RWPE2 (cell line): ENCODE data around the gene TMEM63B.
A peak's percentile ranks its signal among the peaks of the same experiment; 100 is the strongest.

Experiments used
- ATAC-seq: fragments of 200-7000 bp; cut with Tn5 transposase; 3 replicates; pipeline ENCODE4 v1.9.1; 2021; ENCODE audit warnings: low read depth
- DNase-seq: peaks from one replicate; pipeline ENCODE4 v3.0.0-alpha.2; 2020; ENCODE audit warnings: low spot score
- H3K27ac ChIP-seq: fragments of 450-650 bp; 2 replicates; pipeline ENCODE4 v1.5.1; 2017; ENCODE audit warnings: mild to moderate bottlenecking; ENCODE audit not compliant: poor library complexity, severe bottlenecking
- H3K27me3 ChIP-seq: fragments of 250-450 bp; sonication (Bioruptor Pico); 2 replicates; pipeline ENCODE4 v1.5.1; 2021; ENCODE audit warnings: mild to moderate bottlenecking, moderate library complexity; ENCODE audit not compliant: insufficient read depth, poor library complexity, severe bottlenecking
- H3K36me3 ChIP-seq: fragments of 250-450 bp; sonication (Bioruptor Pico); 2 replicates; pipeline ENCODE4 v1.5.1; 2020; ENCODE audit warnings: low read depth, mild to moderate bottlenecking, moderate library complexity
- H3K4me1 ChIP-seq: fragments of 250-450 bp; sonication (Bioruptor Pico); 2 replicates; pipeline ENCODE4 v1.5.1; 2021; ENCODE audit warnings: mild to moderate bottlenecking, moderate library complexity; ENCODE audit not compliant: insufficient read depth, poor library complexity, severe bottlenecking
- H3K4me3 ChIP-seq: fragments of 250-450 bp; sonication (Bioruptor Pico); 2 replicates; pipeline ENCODE4 v1.5.1; 2021; ENCODE audit warnings: mild to moderate bottlenecking, moderate library complexity; ENCODE audit not compliant: severe bottlenecking
- H3K9me3 ChIP-seq: fragments of 250-450 bp; sonication (Bioruptor Pico); 2 replicates; pipeline ENCODE4 v1.5.1; 2021; ENCODE audit warnings: mild to moderate bottlenecking, moderate library complexity; ENCODE audit not compliant: severe bottlenecking
- TF ChIP-seq, protein P1 (sequence below): fragments of 450-650 bp; IDR thresholded peaks from one replicate; pipeline ENCODE4 v1.5.1; 2017; ENCODE audit warnings: mild to moderate bottlenecking, moderate library complexity; ENCODE audit not compliant: poor library complexity, severe bottlenecking

Gene TMEM63B

DNA sequence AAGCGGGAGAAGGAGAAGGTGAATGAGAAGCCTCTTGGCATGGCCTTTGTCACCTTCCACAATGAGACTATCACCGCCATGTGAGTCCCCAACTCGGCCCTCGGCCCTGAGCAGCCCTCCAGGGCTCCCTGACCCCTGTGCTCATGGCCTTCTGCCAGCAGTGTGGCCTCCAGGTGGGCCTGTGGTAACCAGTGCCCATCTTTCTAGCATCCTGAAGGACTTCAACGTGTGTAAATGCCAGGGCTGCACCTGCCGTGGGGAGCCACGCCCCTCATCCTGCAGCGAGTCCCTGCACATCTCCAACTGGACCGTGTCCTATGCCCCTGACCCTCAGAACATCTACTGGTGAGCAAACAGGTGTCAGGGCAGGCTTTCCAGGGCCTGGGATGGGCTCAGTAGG is 21.0 kb downstream of the TMEM63B start:
- no peak overlapping the region for H3K4me3 ChIP-seq
- no peaks in the 10 kb centered on the region for H3K4me1 ChIP-seq
- no peaks in the 10 kb centered on the region for H3K9me3 ChIP-seq
- H3K27ac ChIP-seq = no peak overlapping the region
- TF ChIP-seq, protein P1, sequence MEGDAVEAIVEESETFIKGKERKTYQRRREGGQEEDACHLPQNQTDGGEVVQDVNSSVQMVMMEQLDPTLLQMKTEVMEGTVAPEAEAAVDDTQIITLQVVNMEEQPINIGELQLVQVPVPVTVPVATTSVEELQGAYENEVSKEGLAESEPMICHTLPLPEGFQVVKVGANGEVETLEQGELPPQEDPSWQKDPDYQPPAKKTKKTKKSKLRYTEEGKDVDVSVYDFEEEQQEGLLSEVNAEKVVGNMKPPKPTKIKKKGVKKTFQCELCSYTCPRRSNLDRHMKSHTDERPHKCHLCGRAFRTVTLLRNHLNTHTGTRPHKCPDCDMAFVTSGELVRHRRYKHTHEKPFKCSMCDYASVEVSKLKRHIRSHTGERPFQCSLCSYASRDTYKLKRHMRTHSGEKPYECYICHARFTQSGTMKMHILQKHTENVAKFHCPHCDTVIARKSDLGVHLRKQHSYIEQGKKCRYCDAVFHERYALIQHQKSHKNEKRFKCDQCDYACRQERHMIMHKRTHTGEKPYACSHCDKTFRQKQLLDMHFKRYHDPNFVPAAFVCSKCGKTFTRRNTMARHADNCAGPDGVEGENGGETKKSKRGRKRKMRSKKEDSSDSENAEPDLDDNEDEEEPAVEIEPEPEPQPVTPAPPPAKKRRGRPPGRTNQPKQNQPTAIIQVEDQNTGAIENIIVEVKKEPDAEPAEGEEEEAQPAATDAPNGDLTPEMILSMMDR = no peak
- no peak for ATAC-seq
- peaks cover 27% of the 10 kb centered on the region for H3K36me3 ChIP-seq
- no peak for DNase-seq
- no peaks in the 10 kb centered on the region for H3K27me3 ChIP-seq

DNA sequence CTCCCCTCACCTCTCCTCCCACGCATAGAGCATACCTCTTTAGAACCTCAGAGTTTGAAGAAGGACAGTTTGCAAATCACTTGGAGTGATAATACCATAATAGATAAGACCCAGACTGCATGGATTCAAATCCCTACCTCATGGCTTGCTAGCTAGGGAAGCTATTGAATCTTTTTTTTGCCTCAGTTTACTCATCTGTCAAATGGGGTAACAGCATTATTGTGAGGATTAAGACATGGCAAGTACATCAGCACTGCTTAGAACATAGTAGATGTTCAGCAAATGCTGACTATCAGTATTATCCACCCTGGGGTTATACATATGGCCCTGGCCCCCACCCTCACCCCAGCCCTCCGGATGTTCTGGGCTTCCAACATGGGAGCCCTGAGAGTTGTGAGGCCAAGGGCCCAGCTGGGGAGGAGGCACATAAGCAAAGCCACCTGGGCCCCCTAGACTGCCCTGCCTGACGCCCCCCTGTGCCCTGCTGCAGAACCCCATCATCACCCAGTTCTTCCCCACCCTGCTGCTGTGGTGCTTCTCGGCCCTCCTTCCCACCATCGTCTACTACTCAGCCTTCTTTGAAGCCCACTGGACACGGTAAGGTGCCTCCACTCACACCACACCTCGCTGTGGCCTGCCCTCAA is 22.1 kb downstream of the TMEM63B start:
- H3K27me3 ChIP-seq = no peaks in the 10 kb centered on the region
- peaks cover 19% of the 10 kb centered on the region for H3K36me3 ChIP-seq
- H3K4me1 ChIP-seq = no peaks in the 10 kb centered on the region
- no peak overlapping the region for H3K27ac ChIP-seq
- DNase-seq (peak; percentile 23), ATAC-seq (no peak)
- H3K4me3 ChIP-seq = no peak overlapping the region
- TF ChIP-seq, protein P1 = no peak
- no peaks in the 10 kb centered on the region for H3K9me3 ChIP-seq

DNA sequence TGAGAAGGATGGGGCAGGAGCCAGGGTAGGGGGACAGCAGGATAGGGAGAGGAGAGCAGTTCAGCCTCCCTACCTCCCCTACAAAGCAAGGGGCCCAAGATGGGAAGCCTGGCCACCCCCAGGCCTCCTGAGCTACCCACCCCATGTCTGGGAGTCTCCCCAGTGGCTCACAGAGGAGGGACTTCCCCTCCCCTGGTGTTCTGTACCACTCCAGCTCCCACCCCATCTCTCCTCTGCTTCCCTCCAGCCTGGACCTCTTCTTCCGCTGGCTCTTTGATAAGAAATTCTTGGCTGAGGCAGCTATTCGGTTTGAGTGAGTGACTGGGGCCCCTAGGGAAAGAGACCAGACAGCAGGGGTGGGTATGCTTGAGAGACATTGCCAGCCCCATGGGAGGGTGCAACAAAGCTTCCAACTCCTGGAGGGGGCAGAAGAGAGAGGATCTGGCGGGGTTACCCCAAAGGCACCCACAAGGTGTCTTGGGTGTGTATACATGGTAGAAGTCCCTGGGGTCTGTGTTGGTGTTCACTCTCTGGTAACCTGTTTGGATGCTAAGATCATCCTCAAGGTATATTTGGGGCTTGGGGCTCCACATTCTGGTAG is 23.1 kb downstream of the TMEM63B start:
- H3K27me3 ChIP-seq = no peaks in the 10 kb centered on the region
- ATAC-seq = no peak
- DNase-seq = no peak
- peaks cover 17% of the 10 kb centered on the region for H3K36me3 ChIP-seq
- no peak overlapping the region for H3K27ac ChIP-seq
- TF ChIP-seq, protein P1 = no peak
- H3K4me1 ChIP-seq = no peaks in the 10 kb centered on the region
- no peaks in the 10 kb centered on the region for H3K9me3 ChIP-seq
- no peak overlapping the region for H3K4me3 ChIP-seq

DNA sequence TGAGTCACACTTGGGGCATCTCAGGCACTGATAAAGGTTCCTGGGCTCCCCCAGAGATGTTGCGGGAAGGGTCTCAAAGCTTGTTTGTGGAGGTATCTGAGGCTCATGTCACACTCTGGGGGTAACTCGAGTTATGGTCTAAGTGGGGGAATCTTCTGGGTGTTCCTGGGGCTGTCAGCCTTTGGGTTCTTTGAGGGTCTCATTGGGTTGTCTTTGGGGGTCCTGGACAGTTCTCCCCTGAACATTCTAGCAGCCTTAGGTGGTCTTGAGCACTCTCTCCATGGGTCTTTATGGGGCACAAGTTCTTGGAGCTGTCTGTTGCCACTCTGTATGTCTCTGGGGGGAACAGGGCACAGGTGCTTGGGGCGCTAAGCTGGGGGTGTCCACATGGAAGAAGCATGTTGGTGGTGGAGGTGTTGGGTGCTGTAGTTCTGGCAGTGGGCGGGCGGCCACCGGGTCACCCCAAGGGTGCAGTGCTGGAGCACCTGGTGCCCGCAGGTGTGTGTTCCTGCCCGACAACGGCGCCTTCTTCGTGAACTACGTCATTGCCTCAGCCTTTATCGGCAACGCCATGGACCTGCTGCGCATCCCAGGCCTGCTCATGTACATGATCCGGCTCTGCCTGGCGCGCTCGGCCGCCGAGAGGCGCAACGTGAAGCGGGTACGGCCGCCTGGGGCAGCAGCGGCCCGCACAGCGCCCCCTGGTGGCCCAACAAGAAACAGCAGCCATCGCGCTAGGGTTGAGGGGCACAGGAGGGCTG is 24.2 kb downstream of the TMEM63B start:
- TF ChIP-seq, protein P1 = peak; percentile 96
- DNase-seq = no peak
- Histone ChIP-seq H3K4me1 (no peaks in the 10 kb centered on the region), H3K36me3 (peaks cover 12% of the 10 kb centered on the region), H3K27me3 (no peaks in the 10 kb centered on the region), H3K9me3 (no peaks in the 10 kb centered on the region), H3K27ac (no peak overlapping the region), H3K4me3 (no peak overlapping the region)
- ATAC-seq = peak; percentile 76
